ENCODE data around the gene ZNF423.

- no peak for TF ChIP-seq CTCF (IDR thresholded peaks at IDR 0.05)
- TF ChIP-seq RFX5 (IDR thresholded peaks at IDR 0.05; ENCODE audit: low read length) = no peak
- no peak for TF ChIP-seq MEF2A (IDR thresholded peaks at IDR 0.05; ENCODE audit: borderline replicate concordance, low read depth)
- TF ChIP-seq SMC3 (IDR thresholded peaks at IDR 0.05; ENCODE audit: low read depth, low read length) = no peak
- TF ChIP-seq FOXM1 (IDR thresholded peaks at IDR 0.05; ENCODE audit: low read depth) = no peak
- no peak for TF ChIP-seq CHD2 (IDR thresholded peaks at IDR 0.05; ENCODE audit: low read length, partially characterized antibody)
- no peak for TF ChIP-seq YY1 (IDR thresholded peaks at IDR 0.05; ENCODE audit: low read depth)
Observed at GRCh38 chr16:49896447-49896964, 40.6 kb upstream of the ZNF423 start.
